Lower leg skin (tissue), 4 donors: Measurements from ENCODE around the gene WDR27. TPM values are rescaled to one million over a fixed set of nuclear protein-coding genes. Genes with fewer than 3 reads are reported as not detected.
"Not testable (repeated sequence)": the region's sequence is repeated elsewhere in the genome, so short reads cannot be mapped to it uniquely, and the experiment has no call there.

Source experiments
- DNase-seq, 2 donors: peaks; one replicate each; pipeline ENCODE4 v3.0.0-alpha.2; 2019; ENCODE audit warnings: low spot score in 2 of 2
- H3K4me3 ChIP-seq: fragments of 200-600 bp; sonication (generic); 2 replicates; pipeline ENCODE4 v1.5.1; 2017; ENCODE audit warnings: mild to moderate bottlenecking, low read depth; ENCODE audit not compliant: poor library complexity, severe bottlenecking
- POLR2A ChIP-seq, 2 donors: fragments of 450-650 bp; IDR thresholded peaks; one replicate each; pipeline ENCODE4 v1.6.1; 2016 to 2017; ENCODE audit warnings: antibody characterized with exemption in 2 of 2, mild to moderate bottlenecking in 1 of 2, moderate library complexity in 1 of 2
- WGBS, 2 donors: methylation state at CpG; one replicate each; pipeline ENCODE4 v1.1.5; 2018; 5-methylcytosine and 5-hydroxymethylcytosine counted together
- intact Hi-C: fragments of 100-400 bp; cut with DNase I; formaldehyde crosslinking; loops from one replicate; pipeline ENCODE4 v1.15.0; 2023; ENCODE audit warnings: low total_unique reads
- total RNA-seq, 4 donors: library from RNA; depleted of rRNA; stranded (reverse); fragments of >200 nt; gene quantifications; one replicate each; pipeline ENCODE4 v1.1.0, GENCODE V29; 2016
- TF ChIP-seq, protein P1 (sequence below), 3 donors: fragments of 450-650 bp; IDR thresholded peaks; one replicate each; pipeline ENCODE4 v1.5.1; 2016; ENCODE audit warnings: antibody characterized with exemption in 3 of 3, mild to moderate bottlenecking in 3 of 3, moderate library complexity in 2 of 3

The WDR27 gene
- total RNA-seq, 4 donors from 2014 or later: 15.7 to 40.0 (median 19.5) TPM

DNA sequence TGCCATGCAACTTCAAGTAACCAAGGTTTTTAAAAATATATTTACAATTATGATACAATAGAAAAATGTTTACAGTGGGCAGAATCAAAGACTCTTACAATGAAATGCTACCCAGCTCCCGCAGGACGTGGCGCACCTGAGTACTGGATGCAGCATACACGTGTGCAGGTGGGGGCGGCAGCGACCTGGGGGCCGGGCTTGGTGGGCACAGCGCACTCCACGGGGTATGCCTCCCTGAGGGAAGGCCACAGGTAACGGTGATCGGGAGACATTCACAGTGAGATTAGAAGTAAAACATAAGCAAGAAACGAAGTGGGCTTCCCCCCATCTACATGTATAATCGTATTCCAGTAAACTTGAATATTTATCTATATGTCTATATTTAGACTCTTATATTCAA lies 54.2 kb downstream of the WDR27 start:
- intact Hi-C loops: no loop called here
- TF ChIP-seq, protein P1, sequence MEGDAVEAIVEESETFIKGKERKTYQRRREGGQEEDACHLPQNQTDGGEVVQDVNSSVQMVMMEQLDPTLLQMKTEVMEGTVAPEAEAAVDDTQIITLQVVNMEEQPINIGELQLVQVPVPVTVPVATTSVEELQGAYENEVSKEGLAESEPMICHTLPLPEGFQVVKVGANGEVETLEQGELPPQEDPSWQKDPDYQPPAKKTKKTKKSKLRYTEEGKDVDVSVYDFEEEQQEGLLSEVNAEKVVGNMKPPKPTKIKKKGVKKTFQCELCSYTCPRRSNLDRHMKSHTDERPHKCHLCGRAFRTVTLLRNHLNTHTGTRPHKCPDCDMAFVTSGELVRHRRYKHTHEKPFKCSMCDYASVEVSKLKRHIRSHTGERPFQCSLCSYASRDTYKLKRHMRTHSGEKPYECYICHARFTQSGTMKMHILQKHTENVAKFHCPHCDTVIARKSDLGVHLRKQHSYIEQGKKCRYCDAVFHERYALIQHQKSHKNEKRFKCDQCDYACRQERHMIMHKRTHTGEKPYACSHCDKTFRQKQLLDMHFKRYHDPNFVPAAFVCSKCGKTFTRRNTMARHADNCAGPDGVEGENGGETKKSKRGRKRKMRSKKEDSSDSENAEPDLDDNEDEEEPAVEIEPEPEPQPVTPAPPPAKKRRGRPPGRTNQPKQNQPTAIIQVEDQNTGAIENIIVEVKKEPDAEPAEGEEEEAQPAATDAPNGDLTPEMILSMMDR (IDR thresholded peaks at IDR 0.05): no peak
- TF ChIP-seq POLR2A (IDR thresholded peaks at IDR 0.05): no peak
- 93 to 94% methylated on average over 13 of the region's 13 CpGs for WGBS, 2 donors
- no peak overlapping the region for H3K4me3 ChIP-seq
- no peak for DNase-seq

DNA sequence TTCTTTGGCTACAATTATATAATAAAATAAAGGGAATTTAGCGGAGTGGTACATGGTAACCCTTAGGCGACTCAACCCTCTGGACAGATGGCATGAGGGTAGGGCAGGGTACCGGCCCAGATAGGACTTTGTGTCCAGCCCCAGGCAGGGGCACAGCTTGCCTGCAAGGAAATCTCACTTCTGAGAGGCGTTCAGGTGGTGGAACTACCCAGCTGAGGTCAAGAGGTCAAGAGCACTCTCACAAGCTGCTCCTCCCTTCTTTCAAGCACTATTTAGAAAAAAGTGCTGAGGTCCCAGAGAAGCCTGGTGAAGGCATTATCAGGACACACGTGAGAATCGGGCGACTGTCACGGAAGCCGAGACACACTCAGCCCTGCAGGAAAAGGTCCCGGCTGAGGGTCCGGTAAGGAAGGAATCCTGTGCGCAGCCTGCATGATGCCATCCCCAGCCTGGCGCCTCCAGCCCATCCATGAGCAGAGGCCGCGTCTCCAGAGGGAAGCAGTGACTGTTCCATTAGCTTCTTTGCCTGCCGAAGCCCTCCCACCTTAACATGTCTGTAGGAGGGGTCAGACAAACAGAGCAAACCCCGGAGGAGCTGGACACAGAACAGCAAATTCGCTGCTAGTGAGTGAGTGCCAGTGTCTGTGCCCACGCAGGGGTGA lies 54.8 kb downstream of the WDR27 start:
- TF ChIP-seq POLR2A (IDR thresholded peaks at IDR 0.05): no peak
- TF ChIP-seq, protein P1 (IDR thresholded peaks at IDR 0.05): no peak
- intact Hi-C loops: no loop called here
- DNase-seq: no peak
- WGBS, 2 donors: 93% methylated on average over 19 of the region's 19 CpGs
- H3K4me3 ChIP-seq: no peak overlapping the region

DNA sequence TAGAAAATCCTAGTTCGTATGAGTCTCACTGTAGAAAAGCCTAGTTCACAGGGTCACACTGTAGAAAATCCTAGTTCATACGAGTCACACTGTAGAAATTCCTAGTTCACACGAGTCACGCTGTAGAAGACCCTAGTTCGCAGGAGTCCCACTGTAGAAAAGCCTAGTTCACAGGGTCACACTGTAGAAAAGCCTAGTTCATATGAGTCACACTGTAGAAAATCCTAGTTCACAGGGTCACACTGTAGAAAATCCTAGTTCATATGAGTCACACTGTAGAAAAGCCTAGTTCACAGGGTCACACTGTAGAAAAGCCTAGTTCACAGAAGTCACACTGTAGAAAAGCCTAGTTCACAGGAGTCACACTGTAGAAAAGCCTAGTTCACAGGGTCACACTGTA lies 56.4 kb downstream of the WDR27 start:
- 93 to 96% methylated on average over 5 of the region's 5 CpGs for WGBS, 2 donors
- H3K4me3 ChIP-seq, DNase-seq, intact Hi-C loops: not testable (repeated sequence)

DNA sequence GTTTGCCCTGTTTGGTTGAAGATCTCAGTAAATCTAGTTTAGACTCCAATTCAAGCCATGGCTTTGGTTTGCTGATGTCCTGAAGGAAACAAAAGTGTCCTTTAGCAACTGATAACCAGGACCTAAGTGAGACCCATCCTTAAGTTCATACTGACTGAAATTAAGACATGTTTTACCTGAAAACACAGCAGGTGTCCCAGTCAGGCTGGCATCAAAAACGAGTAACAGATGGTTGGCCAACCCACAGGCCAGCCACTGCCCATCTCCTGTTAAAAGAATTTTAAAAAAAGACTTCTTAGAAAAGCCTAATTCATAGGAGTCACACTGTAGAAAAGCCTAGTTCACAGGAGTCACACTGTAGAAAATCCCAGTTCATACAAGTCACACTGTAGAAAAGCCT lies 58.3 kb downstream of the WDR27 start:
- no peak for TF ChIP-seq POLR2A (IDR thresholded peaks at IDR 0.05)
- TF ChIP-seq, protein P1 (IDR thresholded peaks at IDR 0.05): no peak
- DNase-seq: no peak
- intact Hi-C loops: no loop called here
- H3K4me3 ChIP-seq: no peak overlapping the region
- WGBS, 2 donors: 85% methylated on average over 1 of the region's 1 CpG

DNA sequence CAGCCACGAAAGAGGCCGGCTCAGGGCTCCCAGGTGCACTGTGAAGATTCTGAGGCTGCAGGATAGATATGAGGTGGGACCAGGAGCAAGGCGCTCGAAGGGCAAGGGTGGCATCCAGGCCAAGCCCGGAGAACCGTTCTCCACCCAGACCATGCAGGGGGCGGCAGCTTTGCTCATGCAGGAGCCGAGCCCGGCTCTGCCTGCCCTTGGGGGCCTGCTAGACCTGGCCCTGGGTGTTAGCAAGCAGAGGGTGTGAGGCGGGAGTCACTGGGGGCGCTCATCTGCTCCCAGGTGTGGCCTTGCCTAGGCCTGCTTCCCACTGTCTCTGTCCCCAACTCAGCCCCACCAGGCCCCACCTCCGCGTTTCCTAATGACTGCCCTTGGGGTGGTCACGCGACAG lies 59.4 kb downstream of the WDR27 start:
- H3K4me3 ChIP-seq: no peak overlapping the region
- intact Hi-C loops: no loop called here
- 88 to 96% methylated on average over 9 to 11 of the region's 15 CpGs for WGBS, 2 donors
- TF ChIP-seq, protein P1 (IDR thresholded peaks at IDR 0.05): no peak
- no peak for TF ChIP-seq POLR2A (IDR thresholded peaks at IDR 0.05)
- no peak for DNase-seq

DNA sequence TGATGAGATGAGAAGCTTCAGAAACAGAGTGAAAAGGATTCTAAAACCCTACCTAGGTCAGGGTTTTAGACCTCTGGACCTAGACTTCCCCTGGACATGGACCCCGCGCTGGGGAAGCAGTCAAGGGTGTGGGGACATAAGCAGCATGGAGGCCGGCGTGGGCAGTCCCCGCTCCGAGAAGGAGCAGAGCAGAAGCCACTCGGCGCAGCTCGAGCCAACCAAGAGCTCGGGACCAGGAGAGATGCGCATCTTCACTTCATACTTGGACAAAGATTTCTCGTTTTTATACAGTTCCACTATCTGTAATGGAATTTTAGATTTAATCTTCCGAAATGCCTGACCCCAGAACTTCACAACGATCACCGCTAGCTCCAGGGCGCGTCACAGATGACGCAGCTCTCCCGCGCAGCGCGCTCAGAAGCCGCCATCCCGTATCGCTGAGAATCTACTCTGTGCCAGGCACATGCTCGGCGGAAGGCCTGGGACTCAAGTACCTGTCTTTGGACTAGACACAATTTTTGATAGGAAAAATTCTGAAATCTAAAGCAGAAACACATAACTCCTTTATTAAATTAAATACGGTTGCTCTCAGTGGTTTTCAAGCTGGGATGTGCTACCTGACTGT lies 60.3 kb downstream of the WDR27 start:
- no peak overlapping the region for H3K4me3 ChIP-seq
- TF ChIP-seq POLR2A (IDR thresholded peaks at IDR 0.05): no peak
- TF ChIP-seq, protein P1 (IDR thresholded peaks at IDR 0.05): no peak
- no peak for DNase-seq
- intact Hi-C loops: no loop called here
- WGBS, 2 donors: 95 to 96% methylated on average over 28 of the region's 28 CpGs
